DMS153 (cell line): ENCODE measurements around the gene LRRC7.

Source experiments
- DNase-seq: peaks from one replicate; lab custom pipeline; 2025; lab: John Stamatoyannopoulos, UW

The LRRC7 gene

DNA sequence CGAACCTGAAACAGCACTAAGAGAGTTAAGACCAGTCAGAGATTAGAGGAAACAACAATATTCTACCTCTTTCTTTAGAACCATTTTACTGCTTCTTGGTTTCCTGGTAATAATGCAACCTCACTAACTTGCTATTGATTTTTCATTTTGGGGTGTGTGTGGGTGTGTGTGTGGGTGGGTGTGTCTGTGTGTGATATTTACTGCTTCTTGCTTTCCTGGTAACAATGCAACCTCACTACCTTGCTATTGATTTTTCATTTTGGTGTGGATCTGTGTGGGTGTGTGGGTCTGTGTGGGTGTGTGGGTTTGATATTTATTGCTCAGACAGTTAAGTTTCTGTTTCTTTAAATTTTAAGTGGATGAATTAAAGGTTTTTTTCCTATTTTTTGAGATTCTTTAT lies 208.8 kb downstream of the LRRC7 start:
- DNase-seq, result no peak

DNA sequence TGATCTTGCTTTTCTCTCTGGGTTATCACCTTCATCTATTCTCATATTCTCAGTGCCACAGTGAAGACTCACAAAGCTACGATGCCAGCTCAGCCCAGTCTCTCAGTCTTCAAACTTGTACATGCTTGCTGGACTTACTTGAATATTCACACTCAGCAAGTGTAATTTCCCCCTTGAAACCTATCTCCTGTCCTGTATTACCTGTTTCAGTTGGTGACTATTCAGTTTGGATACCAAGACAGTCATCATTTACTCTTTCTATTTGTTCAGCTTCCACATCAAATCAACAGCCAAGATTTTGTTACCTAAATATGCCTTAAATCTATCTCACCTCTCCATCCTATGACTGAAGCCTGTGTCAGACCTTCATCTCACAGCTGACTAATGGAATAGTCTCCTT lies 209.7 kb downstream of the LRRC7 start:
- no peak for DNase-seq

DNA sequence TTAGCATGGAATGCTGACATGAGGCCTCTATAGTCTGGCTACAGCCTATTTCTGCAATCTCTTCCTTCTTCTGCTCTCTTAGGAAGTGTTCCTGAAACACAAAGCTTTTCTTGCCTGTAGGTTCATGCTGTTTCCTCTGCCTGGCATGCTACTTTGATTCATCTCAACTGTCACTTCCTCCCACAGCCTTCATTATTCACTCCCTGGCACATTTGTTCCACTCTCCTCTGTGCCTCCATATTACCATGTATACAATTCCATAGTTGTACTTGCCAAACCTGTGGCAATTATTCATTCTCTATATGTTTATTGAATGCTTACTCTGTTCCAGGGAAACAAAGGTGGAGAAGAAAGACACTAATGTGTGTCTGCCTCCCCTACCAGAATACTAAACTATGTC lies 210.2 kb downstream of the LRRC7 start:
- no peak for DNase-seq

- DNase-seq, result no peak
Measured at GRCh38 chr1:69787151-69787550, 219.4 kb downstream of the LRRC7 start.

GRCh38 chr1:69791311-69791710 lies 223.6 kb downstream of the LRRC7 start:
- no peak for DNase-seq

DNA sequence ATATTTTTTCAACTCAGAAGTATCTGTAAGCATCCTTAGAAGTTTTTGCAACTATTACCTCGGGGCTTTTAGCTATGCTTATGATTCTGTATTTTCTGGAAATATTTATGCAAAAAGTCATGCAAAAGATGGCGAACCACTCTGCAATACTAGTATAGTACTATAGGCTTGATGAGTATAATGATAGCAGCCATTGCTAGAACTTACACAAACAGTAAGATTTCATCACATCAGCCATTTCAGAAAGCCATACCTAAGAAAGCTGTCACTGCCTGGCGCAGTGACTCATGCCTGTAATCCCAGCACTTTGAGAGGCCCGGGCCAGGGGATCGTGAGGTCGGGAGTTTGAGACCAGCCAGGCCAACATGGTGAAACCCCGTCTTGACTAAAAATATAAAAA lies 227.1 kb downstream of the LRRC7 start:
- no peak for DNase-seq

DNA sequence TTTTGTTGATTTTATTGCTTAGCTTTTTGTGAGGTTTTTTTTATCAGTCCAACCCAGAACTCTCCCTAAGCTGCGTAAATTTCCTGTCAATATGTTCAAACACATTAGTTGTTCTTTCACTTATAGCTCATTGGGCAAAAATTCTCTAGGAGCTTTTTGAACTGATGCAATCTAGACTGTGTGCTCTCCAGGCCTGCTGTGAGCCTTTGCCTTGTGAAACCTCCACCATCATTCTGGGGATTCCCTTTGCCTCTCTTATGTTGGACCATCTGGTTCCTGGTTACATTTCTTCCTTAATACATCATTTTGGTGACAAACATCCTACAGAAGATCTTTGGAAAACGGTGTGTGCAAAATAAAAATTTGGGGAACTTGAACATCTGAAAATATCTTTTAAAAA lies 247.2 kb downstream of the LRRC7 start:
- DNase-seq, result no peak

- DNase-seq, result no peak
Measured at GRCh38 chr1:69824932-69825331, 257.2 kb downstream of the LRRC7 start.

DNA sequence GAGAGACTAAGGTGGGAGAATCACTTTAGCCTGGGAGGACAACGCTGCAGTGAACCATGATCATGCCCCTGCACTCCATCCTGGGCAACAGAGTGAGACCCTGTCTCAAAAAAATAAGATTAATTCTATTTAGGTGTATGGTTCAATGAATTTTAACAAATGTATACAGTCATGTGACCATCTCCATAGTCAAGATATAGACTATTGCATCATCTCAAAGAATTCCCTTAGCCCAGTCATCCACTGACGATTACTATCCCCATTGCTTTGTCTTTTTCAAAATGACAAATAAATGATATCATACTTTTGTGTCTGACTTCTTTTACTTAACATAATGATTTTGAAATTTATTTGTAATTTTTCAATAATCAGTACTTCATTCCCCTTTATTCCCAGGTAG lies 260.0 kb downstream of the LRRC7 start:
- no peak for DNase-seq

GRCh38 chr1:69833536-69833935 lies 265.8 kb downstream of the LRRC7 start:
- no peak for DNase-seq

GRCh38 chr1:69834336-69834735 lies 266.6 kb downstream of the LRRC7 start:
- no peak for DNase-seq

- DNase-seq, result no peak
Measured at GRCh38 chr1:69835955-69836354, 268.2 kb downstream of the LRRC7 start.

GRCh38 chr1:69836971-69837636 lies 269.4 kb downstream of the LRRC7 start:
- DNase-seq, result no peak

- DNase-seq, result no peak
Measured at GRCh38 chr1:69842326-69842725, 274.6 kb downstream of the LRRC7 start.

DNA sequence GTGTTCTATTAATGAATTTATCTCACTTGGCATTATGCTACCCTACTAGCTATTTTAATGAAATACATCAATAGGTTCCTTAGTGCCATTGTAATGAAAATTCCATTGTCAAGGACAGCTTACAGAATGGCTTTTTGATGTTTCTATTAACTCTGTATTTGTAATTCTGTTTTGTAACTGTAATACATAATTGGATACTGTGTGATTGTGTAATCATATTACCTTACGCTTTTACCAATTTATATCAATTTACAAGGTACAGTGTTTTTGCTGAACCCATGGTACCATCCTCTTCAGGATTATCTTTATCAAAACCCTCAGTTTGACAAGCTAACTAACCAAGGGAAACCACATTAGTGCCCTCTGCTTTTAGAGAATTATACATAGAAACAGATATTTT lies 277.9 kb downstream of the LRRC7 start:
- DNase-seq, result no peak

DNA sequence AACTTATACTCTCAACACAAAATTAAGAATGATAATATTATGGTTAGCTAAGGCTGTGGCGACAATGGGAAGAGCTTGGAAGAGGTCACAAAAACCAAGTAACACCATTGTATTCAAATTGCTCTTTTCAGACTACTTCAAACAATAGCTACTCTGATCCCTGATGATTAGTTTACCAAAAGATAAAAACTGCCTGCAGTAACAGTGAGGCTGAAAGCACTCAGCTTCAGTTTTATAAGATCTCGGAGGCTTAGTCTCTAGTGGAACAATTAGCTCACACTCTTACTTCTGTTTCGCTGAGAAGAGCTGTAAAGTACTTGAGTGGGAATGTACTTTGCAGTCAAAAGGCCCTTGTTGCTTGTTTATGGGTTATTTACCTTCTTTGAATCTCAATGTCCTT lies 278.5 kb downstream of the LRRC7 start:
- no peak for DNase-seq

- DNase-seq, result no peak
Measured at GRCh38 chr1:69847670-69848069, 279.9 kb downstream of the LRRC7 start.

DNA sequence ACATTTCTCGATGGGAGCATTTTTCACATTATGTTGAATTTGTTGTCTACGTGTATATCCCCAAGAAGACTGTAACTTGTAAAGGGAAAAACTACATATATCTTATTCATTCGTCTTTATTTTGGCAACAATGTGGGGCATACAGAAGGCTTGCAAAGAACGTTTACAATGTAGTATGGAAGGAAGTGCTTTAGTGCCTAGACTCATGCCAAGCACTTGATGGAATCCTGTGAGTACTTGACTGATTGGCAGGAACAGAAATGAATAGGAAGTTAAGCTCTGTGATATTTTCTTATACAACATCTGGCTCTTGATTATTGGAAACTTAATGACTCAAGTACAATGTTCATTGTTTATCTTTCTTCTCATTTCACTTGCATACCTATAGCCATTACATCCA lies 284.4 kb downstream of the LRRC7 start:
- no peak for DNase-seq

GRCh38 chr1:69852706-69853105 lies 285.0 kb downstream of the LRRC7 start:
- no peak for DNase-seq

- DNase-seq, result no peak
Measured at GRCh38 chr1:69858534-69858933, 290.8 kb downstream of the LRRC7 start.

- no peak for DNase-seq
Measured at GRCh38 chr1:69861641-69862040, 293.9 kb downstream of the LRRC7 start.

DNA sequence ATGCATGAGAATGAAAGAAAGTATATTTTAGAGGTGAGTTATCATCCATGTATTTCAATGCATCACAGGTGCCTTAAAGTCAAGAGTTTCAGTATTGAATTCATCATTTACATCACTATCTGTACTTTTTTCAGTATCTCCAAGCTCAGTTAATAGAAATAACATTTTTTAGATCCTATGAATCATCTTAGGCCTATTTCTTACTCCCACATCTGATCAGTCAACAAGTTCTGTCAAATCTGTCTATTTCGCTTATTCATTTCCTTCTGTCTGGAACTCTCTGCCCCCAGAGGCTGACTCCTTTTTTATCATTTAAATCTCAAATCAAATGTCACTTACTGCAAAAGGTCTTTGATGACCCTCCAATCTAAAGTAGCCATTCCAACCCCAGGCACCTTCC lies 295.2 kb downstream of the LRRC7 start:
- DNase-seq, result no peak

GRCh38 chr1:69863704-69864103 lies 296.0 kb downstream of the LRRC7 start:
- DNase-seq, result no peak

DNA sequence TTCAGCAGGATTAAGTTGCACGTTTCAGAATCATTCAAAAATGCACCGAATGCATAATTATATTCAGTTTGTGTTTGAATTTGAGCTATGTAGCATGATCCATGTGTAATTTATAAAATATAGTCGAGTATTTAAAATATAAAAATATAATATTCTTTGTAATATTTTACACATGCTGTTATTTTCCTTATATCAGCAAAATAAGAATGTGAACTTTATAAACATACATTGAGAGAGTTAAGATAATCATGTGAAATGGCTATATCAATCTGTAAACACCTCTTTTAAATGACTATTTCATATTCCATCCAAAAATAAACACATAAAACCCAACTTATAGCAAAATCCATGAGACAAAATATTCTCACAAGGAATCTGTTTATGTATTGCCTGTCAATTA lies 303.7 kb downstream of the LRRC7 start:
- DNase-seq, result no peak

DNA sequence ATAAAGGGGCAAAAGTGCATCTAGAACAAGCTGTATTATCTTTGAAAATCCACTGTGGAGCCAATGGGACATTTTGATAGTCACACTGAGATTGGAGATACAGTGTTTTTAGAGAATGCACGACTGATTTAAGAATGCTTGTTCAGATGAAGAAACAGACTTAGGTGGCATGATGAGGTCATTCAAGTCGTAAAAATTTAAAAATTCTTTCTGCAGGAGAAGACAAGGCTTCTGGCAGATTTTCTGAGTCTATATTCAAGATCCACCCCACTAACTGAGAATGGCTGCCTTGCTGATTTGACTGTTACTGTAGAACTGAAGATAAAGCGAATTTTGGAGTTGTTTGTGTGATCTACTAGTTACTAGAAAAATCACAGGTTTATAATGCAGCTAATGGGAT lies 310.6 kb downstream of the LRRC7 start:
- no peak for DNase-seq
